SK-N-SH (cell line): ENCODE data around the gene WDR93.

Experiments used
- CTCF ChIP-seq: fragments of 200-600 bp; sonication (generic); IDR thresholded peaks from 2 replicates; pipeline ENCODE4 v1.6.1; 2017; ENCODE audit warnings: antibody characterized with exemption, mild to moderate bottlenecking, moderate library complexity
- FOXJ3 ChIP-seq: sonication (generic); formaldehyde crosslinking; IDR thresholded peaks from 2 replicates; pipeline ENCODE4 v1.5.1; 2020; ENCODE audit warnings: mild to moderate bottlenecking, missing genetic modification reagents
- NFIC ChIP-seq: IDR thresholded peaks from 2 replicates; pipeline ENCODE4 v1.4.0; 2012; ENCODE audit warnings: borderline replicate concordance

- no peak for TF ChIP-seq CTCF
- TF ChIP-seq NFIC = no peak
- no peak for TF ChIP-seq FOXJ3 (CRISPR knock-in tag)
These were observed 34.5 kb downstream of the WDR93 start for GRCh38 chr15:89725064-89725463.
